H9 (cell line): Measurements from ENCODE around the gene FOLR1. TPM values are rescaled to one million over a fixed set of nuclear protein-coding genes. Genes with fewer than 3 reads are reported as not detected.
"Not testable (repeated sequence)": the region's sequence is repeated elsewhere in the genome, so short reads cannot be mapped to it uniquely, and the experiment has no call there.

Source experiments
- DNase-seq: peaks from one replicate; pipeline ENCODE4 v3.0.0-alpha.2; 2017
- H2AFZ ChIP-seq: one replicate; pipeline ENCODE4 v1.6.1; 2013; ENCODE audit warnings: mild to moderate bottlenecking, low read length, control low read depth, moderate library complexity
- H2AK5ac ChIP-seq: 2 replicates; pipeline ENCODE4 v1.6.1; 2013; ENCODE audit warnings: low read length, control low read depth, mixed read lengths; ENCODE audit not compliant: insufficient read length
- H2BK120ac ChIP-seq: one replicate; pipeline ENCODE4 v1.6.1; 2013; ENCODE audit warnings: low read depth, mild to moderate bottlenecking, low read length, control low read depth, inconsistent platforms; ENCODE audit not compliant: poor library complexity, severe bottlenecking
- H2BK12ac ChIP-seq: 2 replicates; pipeline ENCODE4 v1.6.1; 2013; ENCODE audit warnings: low read length, control low read depth, mixed read lengths, low read depth; ENCODE audit not compliant: insufficient read length
- H2BK15ac ChIP-seq: 2 replicates; pipeline ENCODE4 v1.6.1; 2013; ENCODE audit warnings: low read depth, low read length, control low read depth
- H2BK20ac ChIP-seq: one replicate; pipeline ENCODE4 v1.6.1; 2013; ENCODE audit warnings: low read depth, mild to moderate bottlenecking, low read length, control low read depth, inconsistent platforms; ENCODE audit not compliant: poor library complexity, severe bottlenecking
- H2BK5ac ChIP-seq: 2 replicates; pipeline ENCODE4 v1.6.1; 2013; ENCODE audit warnings: low read length, control low read depth, mixed read lengths; ENCODE audit not compliant: insufficient read length
- H3K14ac ChIP-seq: 2 replicates; pipeline ENCODE4 v1.6.1; 2013; ENCODE audit warnings: low read length, control low read depth; ENCODE audit not compliant: insufficient read depth
- H3K18ac ChIP-seq: 2 replicates; pipeline ENCODE4 v1.6.1; 2013; ENCODE audit warnings: low read depth, mild to moderate bottlenecking, mixed read lengths, low read length, control low read depth; ENCODE audit not compliant: insufficient read length
- H3K23ac ChIP-seq: 2 replicates; pipeline ENCODE4 v1.6.1; 2013; ENCODE audit warnings: low read length, control low read depth, mixed read lengths, low read depth; ENCODE audit not compliant: insufficient read length
- H3K23me2 ChIP-seq: 2 replicates; pipeline ENCODE4 v1.6.1; 2013; ENCODE audit warnings: low read depth, mild to moderate bottlenecking, mixed read lengths, low read length, control low read depth; ENCODE audit not compliant: insufficient read length, poor library complexity, severe bottlenecking
- H3K27ac ChIP-seq: 2 replicates; pipeline ENCODE4 v1.5.1; 2013; ENCODE audit warnings: low read length, control low read depth, mixed read lengths, low read depth; ENCODE audit not compliant: insufficient read length
- H3K27me3 ChIP-seq: 2 replicates; pipeline ENCODE4 v1.6.1; 2013; ENCODE audit warnings: low read length, control low read depth, inconsistent platforms; ENCODE audit not compliant: insufficient read depth
- H3K4ac ChIP-seq: 2 replicates; pipeline ENCODE4 v1.6.1; 2013; ENCODE audit warnings: low read depth, mild to moderate bottlenecking, control low read depth, inconsistent platforms, low read length, moderate library complexity
- H3K4me1 ChIP-seq: 2 replicates; pipeline ENCODE4 v1.6.1; 2013; ENCODE audit warnings: low read length, control low read depth, inconsistent platforms; ENCODE audit not compliant: insufficient read depth
- H3K4me2 ChIP-seq: 2 replicates; pipeline ENCODE4 v1.6.1; 2013; ENCODE audit warnings: low read length, control low read depth, mixed read lengths; ENCODE audit not compliant: insufficient read length, insufficient read depth
- H3K56ac ChIP-seq: 2 replicates; pipeline ENCODE4 v1.6.1; 2013; ENCODE audit warnings: low read depth, mild to moderate bottlenecking, mixed read lengths, low read length, control low read depth; ENCODE audit not compliant: insufficient read length
- H3K79me1 ChIP-seq: 2 replicates; pipeline ENCODE4 v1.6.1; 2013; ENCODE audit warnings: low read depth, mild to moderate bottlenecking, moderate library complexity, low read length, control low read depth, inconsistent platforms; ENCODE audit not compliant: insufficient read depth, poor library complexity, severe bottlenecking
- H3K79me2 ChIP-seq: 2 replicates; pipeline ENCODE4 v1.6.1; 2013; ENCODE audit warnings: low read length, control low read depth, inconsistent platforms; ENCODE audit not compliant: insufficient read depth
- H3K9ac ChIP-seq: 2 replicates; pipeline ENCODE4 v1.6.1; 2013; ENCODE audit warnings: low read length, control low read depth, mixed read lengths; ENCODE audit not compliant: insufficient read length; ENCODE audit errors: extremely low read depth
- H3K9me3 ChIP-seq: one replicate; pipeline ENCODE4 v1.6.1; 2013; ENCODE audit warnings: low read depth, low read length, inconsistent platforms; ENCODE audit not compliant: control insufficient read depth
- H3T11ph ChIP-seq: one replicate; pipeline ENCODE4 v1.6.1; 2013; ENCODE audit warnings: mild to moderate bottlenecking, low read length, control low read depth, inconsistent platforms
- H4K20me1 ChIP-seq: one replicate; pipeline ENCODE4 v1.6.1; 2013; ENCODE audit not compliant: control insufficient read depth, insufficient read length, insufficient read depth
- H4K5ac ChIP-seq: 2 replicates; pipeline ENCODE4 v1.6.1; 2013; ENCODE audit warnings: low read depth, mild to moderate bottlenecking, mixed read lengths, low read length, control low read depth; ENCODE audit not compliant: insufficient read length
- H4K8ac ChIP-seq: replicated peaks from 2 replicates; pipeline ENCODE4 v1.6.1; 2013; ENCODE audit warnings: low read length, control low read depth, mixed read lengths, low read depth; ENCODE audit not compliant: insufficient read length
- H4K91ac ChIP-seq: 2 replicates; pipeline ENCODE4 v1.6.1; 2013; ENCODE audit warnings: low read depth, mild to moderate bottlenecking, moderate library complexity, mixed read lengths, low read length, control low read depth; ENCODE audit not compliant: insufficient read length
- H3K27ac Mint-ChIP-seq, 3 experiments: 2 replicates in 2 of 3; 3 replicates in 1 of 3; pipeline ENCODE4 v1.8.0; 2020 to 2021; ENCODE audit warnings: mixed read lengths in 3 of 3, mild to moderate bottlenecking in 1 of 3, moderate library complexity in 1 of 3
- H3K27me3 Mint-ChIP-seq: 2 replicates; pipeline ENCODE4 v1.8.0; 2021; ENCODE audit warnings: low read depth, mild to moderate bottlenecking, moderate library complexity, mixed read lengths
- H3K36me3 Mint-ChIP-seq, 3 experiments: 2 replicates in 2 of 3; 3 replicates in 1 of 3; pipeline ENCODE4 v1.8.0; 2020 to 2021; ENCODE audit warnings: low read depth in 3 of 3, mixed read lengths in 3 of 3; ENCODE audit not compliant: insufficient read depth in 1 of 3
- H3K4me1 Mint-ChIP-seq, 2 experiments: 2 replicates each; pipeline ENCODE4 v1.8.0; 2020; ENCODE audit warnings: mixed read lengths in 2 of 2
- H3K4me3 Mint-ChIP-seq, 2 experiments: 2 replicates in 1 of 2; 3 replicates in 1 of 2; pipeline ENCODE4 v1.8.0; 2020 to 2021; ENCODE audit warnings: mild to moderate bottlenecking in 2 of 2, mixed read lengths in 2 of 2, moderate library complexity in 1 of 2
- H3K9me3 Mint-ChIP-seq, 2 experiments: 2 replicates in 1 of 2; 3 replicates in 1 of 2; pipeline ENCODE4 v1.8.0; 2020; ENCODE audit warnings: mild to moderate bottlenecking in 2 of 2, mixed read lengths in 2 of 2, moderate library complexity in 1 of 2
- WGBS: extraction: QIAGEN DNeasy Blood & Tissue Kit; methylation state at CpG from one replicate; pipeline ENCODE4 v1.1.7; 2013; ENCODE audit warnings: missing lambda C conversion rate, low lambda C conversion rate, mixed read lengths; ENCODE audit not compliant: insufficient read length; ENCODE audit errors: extremely low coverage; 5-methylcytosine and 5-hydroxymethylcytosine counted together
- total RNA-seq: library from RNA; stranded (reverse); gene quantifications from 2 replicates; pipeline ENCODE4 v1.2.1, GENCODE V29; 2021
- TF ChIP-seq, protein P1 (sequence below): fragments of 200-600 bp; sonication (generic); conservative IDR thresholded peaks from 3 replicates; pipeline ENCODE4 v1.8.0; 2021; ENCODE audit warnings: antibody characterized with exemption, mild to moderate bottlenecking

The FOLR1 gene
- total RNA-seq, 1 experiment from 2014 or later: 0.92 TPM

DNA sequence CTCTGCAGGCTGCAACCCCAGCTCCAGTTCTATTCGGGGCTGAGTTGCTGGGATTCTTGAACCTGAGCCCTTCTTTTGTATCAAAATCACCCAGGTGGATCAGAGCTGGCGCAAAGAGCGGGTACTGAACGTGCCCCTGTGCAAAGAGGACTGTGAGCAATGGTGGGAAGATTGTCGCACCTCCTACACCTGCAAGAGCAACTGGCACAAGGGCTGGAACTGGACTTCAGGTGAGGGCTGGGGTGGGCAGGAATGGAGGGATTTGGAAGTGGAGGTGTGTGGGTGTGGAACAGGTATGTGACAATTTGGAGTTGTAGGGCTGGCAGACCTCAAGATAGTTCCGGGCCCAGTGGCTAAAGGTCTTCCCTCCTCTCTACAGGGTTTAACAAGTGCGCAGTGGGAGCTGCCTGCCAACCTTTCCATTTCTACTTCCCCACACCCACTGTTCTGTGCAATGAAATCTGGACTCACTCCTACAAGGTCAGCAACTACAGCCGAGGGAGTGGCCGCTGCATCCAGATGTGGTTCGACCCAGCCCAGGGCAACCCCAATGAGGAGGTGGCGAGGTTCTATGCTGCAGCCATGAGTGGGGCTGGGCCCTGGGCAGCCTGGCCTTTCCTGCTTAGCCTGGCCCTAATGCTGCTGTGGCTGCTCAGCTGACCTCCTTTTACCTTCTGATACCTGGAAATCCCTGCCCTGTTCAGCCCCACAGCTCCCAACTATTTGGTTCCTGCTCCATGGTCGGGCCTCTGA is 3.8 kb downstream of the FOLR1 start:
- DNase-seq: no peak
- H3K27ac ChIP-seq: no peak overlapping the region
- Mint-ChIP-seq H3K27ac (peak overlapping the region in 1 of 3 experiments; percentile 94; a peak in 2 of 7 replicates), H3K9me3 (no peaks in the 10 kb centered on the region), H3K27me3 (peaks cover 2% of the 10 kb centered on the region; the same call in 1 of the 2 replicates), H3K4me3 (no peak overlapping the region), H3K36me3 (no peaks in the 10 kb centered on the region), H3K4me1 (peaks cover 10 to 13% of the 10 kb centered on the region in 2 experiments)
- H2AK5ac ChIP-seq: no peak overlapping the region
- H3K79me1 ChIP-seq: no peaks in the 10 kb centered on the region
- no peak overlapping the region for H2BK12ac ChIP-seq
- H2BK120ac ChIP-seq: no peak overlapping the region
- H4K5ac ChIP-seq: no peak overlapping the region
- H3K4me2 ChIP-seq: no peak overlapping the region
- no peak overlapping the region for H3K18ac ChIP-seq
- no peaks in the 10 kb centered on the region for H3K23me2 ChIP-seq
- H3K79me2 ChIP-seq: no peaks in the 10 kb centered on the region
- H4K20me1 ChIP-seq: no peaks in the 10 kb centered on the region
- no peak overlapping the region for H3T11ph ChIP-seq
- H3K9me3 ChIP-seq: no peaks in the 10 kb centered on the region
- H2BK15ac ChIP-seq: no peak overlapping the region
- H3K27me3 ChIP-seq: no peaks in the 10 kb centered on the region
- H2BK20ac ChIP-seq: no peak overlapping the region
- no CpG with 5 or more reads among the region's 12 CpGs for WGBS
- no peak overlapping the region for H3K4ac ChIP-seq
- H2AFZ ChIP-seq: no peak overlapping the region
- H4K91ac ChIP-seq: no peak overlapping the region
- H4K8ac ChIP-seq: no peak overlapping the region
- no peaks in the 10 kb centered on the region for H3K4me1 ChIP-seq
- no peak overlapping the region for H2BK5ac ChIP-seq
- no peak overlapping the region for H3K9ac ChIP-seq
- TF ChIP-seq, protein P1, sequence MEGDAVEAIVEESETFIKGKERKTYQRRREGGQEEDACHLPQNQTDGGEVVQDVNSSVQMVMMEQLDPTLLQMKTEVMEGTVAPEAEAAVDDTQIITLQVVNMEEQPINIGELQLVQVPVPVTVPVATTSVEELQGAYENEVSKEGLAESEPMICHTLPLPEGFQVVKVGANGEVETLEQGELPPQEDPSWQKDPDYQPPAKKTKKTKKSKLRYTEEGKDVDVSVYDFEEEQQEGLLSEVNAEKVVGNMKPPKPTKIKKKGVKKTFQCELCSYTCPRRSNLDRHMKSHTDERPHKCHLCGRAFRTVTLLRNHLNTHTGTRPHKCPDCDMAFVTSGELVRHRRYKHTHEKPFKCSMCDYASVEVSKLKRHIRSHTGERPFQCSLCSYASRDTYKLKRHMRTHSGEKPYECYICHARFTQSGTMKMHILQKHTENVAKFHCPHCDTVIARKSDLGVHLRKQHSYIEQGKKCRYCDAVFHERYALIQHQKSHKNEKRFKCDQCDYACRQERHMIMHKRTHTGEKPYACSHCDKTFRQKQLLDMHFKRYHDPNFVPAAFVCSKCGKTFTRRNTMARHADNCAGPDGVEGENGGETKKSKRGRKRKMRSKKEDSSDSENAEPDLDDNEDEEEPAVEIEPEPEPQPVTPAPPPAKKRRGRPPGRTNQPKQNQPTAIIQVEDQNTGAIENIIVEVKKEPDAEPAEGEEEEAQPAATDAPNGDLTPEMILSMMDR: no peak
- H3K56ac ChIP-seq: no peak overlapping the region
- no peak overlapping the region for H3K23ac ChIP-seq
- H3K14ac ChIP-seq: no peak overlapping the region

DNA sequence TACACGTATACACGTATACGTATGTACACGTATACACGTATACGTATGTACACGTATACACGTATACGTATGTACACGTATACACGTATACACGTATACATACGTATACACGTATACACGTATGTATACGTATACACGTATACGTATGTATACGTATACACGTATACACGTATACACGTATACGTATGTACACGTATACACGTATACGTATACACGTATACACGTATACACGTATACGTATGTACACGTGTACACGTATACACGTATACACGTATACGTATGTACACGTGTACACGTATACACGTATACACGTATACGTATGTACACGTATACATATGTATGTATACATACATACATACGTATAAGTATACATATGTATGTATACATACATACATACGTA is 9.5 kb downstream of the FOLR1 start:
- not testable (repeated sequence) for H2BK5ac ChIP-seq, H3K4me2 ChIP-seq, H2AFZ ChIP-seq, H3K27me3 ChIP-seq, H3T11ph ChIP-seq, H4K20me1 ChIP-seq, H2AK5ac ChIP-seq, H3K79me2 ChIP-seq, DNase-seq, H3K14ac ChIP-seq, H3K79me1 ChIP-seq, H3K23me2 ChIP-seq, H2BK120ac ChIP-seq, H4K5ac ChIP-seq, H3K4ac ChIP-seq, H2BK20ac ChIP-seq, H3K27ac ChIP-seq, H3K9me3 ChIP-seq, H3K23ac ChIP-seq, H2BK12ac ChIP-seq, H3K56ac ChIP-seq, H4K91ac ChIP-seq, H3K27me3 Mint-ChIP-seq, H3K4me3 Mint-ChIP-seq, H2BK15ac ChIP-seq, H3K36me3 Mint-ChIP-seq, H3K4me1 ChIP-seq, H3K27ac Mint-ChIP-seq, H3K4me1 Mint-ChIP-seq, H3K18ac ChIP-seq, H3K9ac ChIP-seq, H4K8ac ChIP-seq, H3K9me3 Mint-ChIP-seq
- WGBS: no CpG with 5 or more reads among the region's 43 CpGs
